Activated B cell treated with CpG ODN at 0.5 μM for 24 hours (primary cell): ENCODE results near the gene SELENOH. TPM values are rescaled to one million over a fixed set of nuclear protein-coding genes. Genes with fewer than 3 reads are reported as not detected.
A peak's percentile ranks its signal among the peaks of the same experiment; 100 is the strongest.

ENCODE experiments used
- ATAC-seq: fragments of 200-7000 bp; cut with Tn5 transposase; one replicate; pipeline ENCODE4 v1.10.0; 2021; ENCODE audit warnings: low read depth, mild to moderate bottlenecking, moderate library complexity
- CTCF ChIA-PET: fragments of 350-600 bp; sonication (Branson Sonifier 250); formaldehyde crosslinking; loops from one replicate; lab custom pipeline; 2021; ENCODE audit warnings: antibody characterized with exemption; lab: Charles Lee
- POLR2A ChIA-PET: fragments of 350-600 bp; sonication (Branson Sonifier 250); formaldehyde crosslinking; loops from one replicate; lab custom pipeline; 2021; ENCODE audit warnings: antibody characterized with exemption; lab: Charles Lee
- DNase-seq: peaks from one replicate; pipeline ENCODE4 v3.0.0; 2022
- H3K27ac Mint-ChIP-seq: one replicate; pipeline ENCODE4 v1.8.0; 2020; ENCODE audit warnings: mixed read lengths
- H3K27me3 Mint-ChIP-seq: one replicate; pipeline ENCODE4 v1.8.0; 2021; ENCODE audit warnings: mixed read lengths
- H3K36me3 Mint-ChIP-seq: one replicate; pipeline ENCODE4 v1.8.0; 2021; ENCODE audit warnings: low read depth, mixed read lengths
- H3K4me1 Mint-ChIP-seq: one replicate; pipeline ENCODE4 v1.8.0; 2021; ENCODE audit warnings: mixed read lengths
- H3K4me3 Mint-ChIP-seq: one replicate; pipeline ENCODE4 v1.8.0; 2020; ENCODE audit warnings: mild to moderate bottlenecking, mixed read lengths
- H3K9me3 Mint-ChIP-seq: one replicate; pipeline ENCODE4 v1.8.0; 2020; ENCODE audit warnings: mixed read lengths
- CTCF ChIP-seq: fragments of 200-600 bp; IDR thresholded peaks from one replicate; pipeline ENCODE4 v1.8.0; 2022; ENCODE audit warnings: antibody characterized with exemption, mild to moderate bottlenecking
- intact Hi-C: fragments of 100-400 bp; cut with micrococcal nuclease; formaldehyde crosslinking; loops from one replicate; pipeline ENCODE4 v1.15.1; 2024
- total RNA-seq: library from RNA; stranded (reverse); gene quantifications from 2 replicates; pipeline ENCODE4 v1.2.3, GENCODE V29; 2022

Gene SELENOH
- total RNA-seq, 1 donor from 2014 or later: 210 TPM

DNA sequence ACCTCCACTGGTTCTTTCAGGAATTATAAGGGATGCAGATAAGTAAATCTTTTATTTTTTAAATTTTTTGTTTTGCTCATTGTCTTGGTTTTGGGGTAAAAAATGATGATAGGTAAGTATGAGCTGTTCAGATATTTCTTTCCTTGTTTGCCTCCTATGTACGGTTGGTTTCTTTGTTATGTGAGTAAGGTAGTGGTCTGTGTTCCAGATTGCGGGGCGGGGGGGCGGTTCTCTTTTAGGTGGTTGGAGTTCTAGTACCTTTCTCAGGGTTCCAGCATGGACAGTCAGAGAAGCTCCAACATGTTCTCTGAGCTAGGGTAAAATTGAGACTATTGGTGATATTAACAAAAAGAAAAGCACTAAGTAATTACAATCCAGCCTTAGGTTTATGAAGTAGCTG lies 22.7 kb downstream of the SELENOH start:
- H3K27ac Mint-ChIP-seq: no peak overlapping the region
- H3K9me3 Mint-ChIP-seq: no peaks in the 10 kb centered on the region
- no peak for ATAC-seq
- H3K27me3 Mint-ChIP-seq: no peaks in the 10 kb centered on the region
- H3K4me3 Mint-ChIP-seq: peak overlapping the region; percentile 67
- peaks cover 4% of the 10 kb centered on the region for H3K36me3 Mint-ChIP-seq
- no peak for TF ChIP-seq CTCF
- ChIA-PET POLR2A (interaction anchor here (0.9 kb wide), 1 partner anchor 36 kb away, joined by 3 read pairs; no protein-coding TSS in a partner anchor), CTCF (interaction anchor here (1.2 to 8.7 kb wide), 3 partner anchors 15 to 37 kb away, joined by 3 to 69 read pairs (median 4); no protein-coding TSS in a partner anchor)
- no peak for DNase-seq
- intact Hi-C loops: no loop called here
- peaks cover 34% of the 10 kb centered on the region for H3K4me1 Mint-ChIP-seq

DNA sequence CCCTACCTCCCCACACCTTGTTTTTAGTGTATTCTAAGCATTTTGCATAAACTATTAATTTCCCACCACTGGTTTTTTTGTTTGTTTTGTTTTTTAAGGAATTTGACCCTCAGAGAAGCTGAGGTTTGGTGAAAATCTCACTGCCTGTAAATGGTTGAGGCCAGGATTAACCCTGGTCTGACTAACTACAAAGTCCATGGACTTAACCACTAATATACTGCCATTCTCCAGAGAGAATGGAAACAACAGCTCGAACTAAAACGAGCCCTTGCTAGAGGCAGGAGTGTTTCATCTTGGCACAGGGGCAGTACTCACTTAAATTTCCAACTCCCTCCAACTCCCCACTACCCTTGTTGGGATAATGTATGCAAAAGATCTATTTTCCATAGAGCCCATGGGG lies 23.3 kb downstream of the SELENOH start:
- ChIA-PET CTCF (interaction anchor here (1.2 to 8.7 kb wide), 3 partner anchors 15 to 37 kb away, joined by 3 to 69 read pairs (median 4); no protein-coding TSS in a partner anchor), POLR2A (interaction anchor here (0.6 to 0.9 kb wide), 2 partner anchors 16 to 36 kb away, joined by 3 to 9 read pairs; no protein-coding TSS in a partner anchor)
- no peak overlapping the region for H3K4me3 Mint-ChIP-seq

GRCh38 chr11:57764972-57765371 lies 23.7 kb downstream of the SELENOH start:
- Mint-ChIP-seq H3K4me3 (no peak overlapping the region), H3K4me1 (peaks cover 33% of the 10 kb centered on the region), H3K27me3 (no peaks in the 10 kb centered on the region), H3K9me3 (no peaks in the 10 kb centered on the region), H3K27ac (no peak overlapping the region), H3K36me3 (peaks cover 4% of the 10 kb centered on the region)
- CTCF ChIA-PET: interaction anchor here (1.2 to 8.7 kb wide), 4 partner anchors 14 to 36 kb away, joined by 3 to 69 read pairs (median 6); no protein-coding TSS in a partner anchor
- no peak for TF ChIP-seq CTCF
- DNase-seq (no peak), ATAC-seq (no peak)
- intact Hi-C loops: no loop called here
- POLR2A ChIA-PET: interaction anchor here (0.6 kb wide), 1 partner anchor 15 kb away, joined by 9 read pairs; no protein-coding TSS in a partner anchor

More for the DNA sequence above, 23.3 kb downstream of the SELENOH start:
- no peak overlapping the region for H3K27ac Mint-ChIP-seq
- no peaks in the 10 kb centered on the region for H3K27me3 Mint-ChIP-seq
- DNase-seq: no peak
- intact Hi-C loops: no loop called here
- ATAC-seq: no peak
- TF ChIP-seq CTCF: no peak
- no peaks in the 10 kb centered on the region for H3K9me3 Mint-ChIP-seq
- H3K4me1 Mint-ChIP-seq: peaks cover 34% of the 10 kb centered on the region
- H3K36me3 Mint-ChIP-seq: peaks cover 4% of the 10 kb centered on the region

DNA sequence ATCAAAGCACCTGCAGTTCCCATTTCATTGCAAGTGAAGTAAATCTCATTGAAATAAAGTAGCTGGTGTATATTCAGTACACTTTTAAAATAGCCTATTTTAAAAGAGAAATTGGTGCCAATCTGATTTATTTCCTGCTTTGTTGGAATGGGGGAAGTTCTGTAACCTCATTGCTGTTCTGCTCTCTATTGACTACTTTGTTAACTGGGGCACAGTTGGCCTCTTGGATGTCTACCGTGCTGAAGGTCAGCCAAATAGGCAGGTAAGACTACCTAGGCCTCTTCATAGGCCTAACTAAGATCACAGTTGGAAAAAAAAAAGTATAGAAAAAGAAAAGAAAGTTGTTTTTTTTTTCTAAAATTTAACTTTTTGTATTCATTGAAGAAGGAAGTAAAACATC lies 29.5 kb downstream of the SELENOH start:
- peak overlapping the region; percentile 21 for H3K27ac Mint-ChIP-seq
- H3K4me1 Mint-ChIP-seq: peaks cover 20% of the 10 kb centered on the region
- no peak for ATAC-seq
- no peak for TF ChIP-seq CTCF
- no peak overlapping the region for H3K4me3 Mint-ChIP-seq
- POLR2A ChIA-PET: interaction anchor here (0.6 to 0.7 kb wide), 2 partner anchors 10 to 14 kb away, joined by 5 to 7 read pairs; no protein-coding TSS in a partner anchor
- CTCF ChIA-PET: interaction anchor here (0.9 kb wide), 1 partner anchor 20 kb away, joined by 3 read pairs; no protein-coding TSS in a partner anchor
- H3K36me3 Mint-ChIP-seq: peaks cover 3% of the 10 kb centered on the region
- H3K9me3 Mint-ChIP-seq: no peaks in the 10 kb centered on the region
- no peaks in the 10 kb centered on the region for H3K27me3 Mint-ChIP-seq
- DNase-seq: no peak
- intact Hi-C loops: no loop called here

GRCh38 chr11:57771365-57771764 lies 30.1 kb downstream of the SELENOH start:
- Mint-ChIP-seq H3K36me3 (peaks cover 3% of the 10 kb centered on the region), H3K9me3 (no peaks in the 10 kb centered on the region), H3K4me3 (no peak overlapping the region), H3K27ac (no peak overlapping the region), H3K4me1 (peaks cover 26% of the 10 kb centered on the region), H3K27me3 (no peaks in the 10 kb centered on the region)
- CTCF ChIA-PET: interaction anchor here (0.9 kb wide), 1 partner anchor 19 kb away, joined by 3 read pairs; no protein-coding TSS in a partner anchor
- intact Hi-C loops: no loop called here
- DNase-seq: no peak
- no peak for ATAC-seq
- TF ChIP-seq CTCF: no peak
- POLR2A ChIA-PET: interaction anchor here (0.7 kb wide), 1 partner anchor 10 kb away, joined by 5 read pairs; no protein-coding TSS in a partner anchor
